ENCODE data around the gene TECTB.

TECTB gene

DNA sequence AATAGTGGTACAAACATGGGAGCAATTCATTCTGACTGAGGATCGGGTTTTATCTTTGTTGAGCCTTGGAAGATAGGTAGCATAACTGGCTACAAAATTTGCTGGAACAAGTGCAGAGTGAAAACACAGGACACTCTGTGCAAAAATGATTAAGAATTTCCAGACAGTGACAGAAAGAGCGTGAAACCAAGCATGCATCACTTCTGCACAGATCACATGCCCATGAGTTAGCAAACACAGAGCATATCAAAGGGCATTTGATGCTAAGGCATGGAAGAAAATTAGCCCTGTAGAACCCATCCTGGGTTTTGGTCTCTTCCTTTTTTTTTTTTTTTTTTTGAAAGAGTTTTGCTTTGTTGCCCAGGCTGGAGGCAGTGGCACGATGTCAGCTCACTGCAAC is 28.3 kb downstream of the TECTB start:
- DNase-seq (ENCODE audit: low read depth) = no peak

DNA sequence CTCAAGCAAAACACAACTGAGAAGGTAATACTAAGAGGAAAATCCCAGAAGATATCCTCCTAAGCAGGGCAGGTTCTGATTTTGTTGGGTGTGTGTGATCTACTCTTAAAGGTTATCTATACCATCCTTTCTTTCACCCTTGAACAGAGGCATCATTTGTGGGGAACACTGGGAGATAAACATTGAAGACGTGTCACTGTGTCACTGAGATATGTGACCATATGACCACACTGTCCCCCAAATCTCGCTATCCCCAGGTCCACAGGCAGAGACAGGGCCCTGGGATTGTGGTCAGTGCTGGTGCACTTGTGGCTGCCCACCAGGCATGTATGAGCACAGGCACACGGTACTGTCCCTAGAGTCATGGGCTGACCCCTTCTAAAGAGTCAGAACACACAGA is 30.0 kb downstream of the TECTB start:
- no peak for DNase-seq (ENCODE audit: low read depth)

- no peak for DNase-seq (ENCODE audit: low read depth)
Measured at GRCh38 chr10:112313911-112314310, 30.7 kb downstream of the TECTB start.

GRCh38 chr10:112314822-112315474 is 31.7 kb downstream of the TECTB start:
- no peak for DNase-seq (ENCODE audit: low read depth)

DNA sequence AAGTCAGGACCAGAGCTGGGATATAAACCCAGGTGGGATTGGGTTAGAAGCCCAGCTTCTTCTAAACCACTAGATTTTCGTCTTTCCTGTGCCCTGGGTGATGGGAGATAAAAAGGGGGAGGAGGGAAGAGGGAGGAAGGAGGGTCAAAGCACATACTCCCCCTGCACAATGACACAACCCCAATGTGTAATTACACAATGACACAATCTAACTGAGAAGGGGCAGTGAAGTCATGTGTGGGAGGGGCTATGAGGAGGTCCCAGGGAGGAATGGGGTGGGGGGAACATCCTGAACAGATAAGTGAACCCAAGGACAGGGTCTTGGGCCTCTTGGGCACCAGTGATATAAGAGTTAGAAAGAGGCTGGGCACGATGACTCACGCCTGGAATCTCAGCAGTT is 44.5 kb downstream of the TECTB start:
- DNase-seq (ENCODE audit: low read depth) = no peak

DNA sequence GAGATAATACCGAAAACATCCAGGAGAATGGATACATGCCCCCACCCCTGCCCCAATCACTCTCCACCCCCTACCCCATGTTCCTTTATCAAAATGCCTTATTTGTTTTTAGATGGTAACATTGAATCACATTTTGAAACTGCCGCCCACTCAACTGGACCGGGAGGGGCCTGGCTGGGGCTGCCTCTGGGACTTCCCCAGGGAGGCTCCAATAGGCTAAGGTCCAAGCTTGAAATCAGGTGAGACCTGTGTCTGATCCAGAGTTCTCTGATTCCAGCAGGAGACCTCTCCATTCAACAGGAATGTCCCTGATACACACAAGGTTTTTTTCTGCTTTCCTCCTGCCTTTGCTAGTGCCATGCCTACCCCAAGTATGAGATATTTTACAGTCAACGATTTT is 47.0 kb downstream of the TECTB start:
- no peak for DNase-seq (ENCODE audit: low read depth)

GRCh38 chr10:112330607-112331160 is 47.5 kb downstream of the TECTB start:
- DNase-seq (ENCODE audit: low read depth) = no peak

GRCh38 chr10:112332022-112332421 is 48.8 kb downstream of the TECTB start:
- DNase-seq (ENCODE audit: low read depth) = no peak

DNA sequence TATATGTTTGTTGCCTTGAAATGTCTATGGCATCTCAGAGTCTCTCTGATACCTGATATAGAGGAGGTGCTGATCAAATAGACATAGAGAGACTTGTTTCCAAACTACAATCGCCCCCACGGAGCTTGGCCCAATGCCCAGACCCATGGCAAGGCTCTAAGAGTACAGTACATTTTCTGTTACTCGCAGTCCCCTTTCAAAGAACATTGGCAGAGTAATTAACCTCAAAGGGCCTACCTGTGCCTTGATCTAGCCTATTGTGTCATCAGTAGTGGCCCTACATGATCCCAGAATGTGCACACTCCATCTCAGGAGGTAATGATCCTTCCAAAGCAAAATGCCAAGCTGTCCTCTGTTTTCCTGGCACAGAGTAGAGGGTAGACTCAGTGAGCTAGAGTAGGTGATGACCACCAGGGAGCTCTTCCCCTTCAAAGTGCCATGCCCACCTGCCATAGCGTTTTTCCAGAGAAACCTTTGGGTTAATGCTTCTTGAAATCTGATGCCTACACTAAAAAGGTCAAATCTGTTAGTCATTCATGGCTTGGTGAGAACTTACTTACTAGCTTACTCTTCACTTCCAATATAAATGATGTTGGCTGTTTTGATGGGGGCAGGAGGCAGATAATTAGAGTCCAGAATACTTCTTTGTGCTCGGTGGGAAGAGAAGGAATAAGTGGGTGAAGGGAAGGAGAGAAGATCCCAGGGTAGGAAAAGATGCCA is 49.5 kb downstream of the TECTB start:
- no peak for DNase-seq (ENCODE audit: low read depth)

DNA sequence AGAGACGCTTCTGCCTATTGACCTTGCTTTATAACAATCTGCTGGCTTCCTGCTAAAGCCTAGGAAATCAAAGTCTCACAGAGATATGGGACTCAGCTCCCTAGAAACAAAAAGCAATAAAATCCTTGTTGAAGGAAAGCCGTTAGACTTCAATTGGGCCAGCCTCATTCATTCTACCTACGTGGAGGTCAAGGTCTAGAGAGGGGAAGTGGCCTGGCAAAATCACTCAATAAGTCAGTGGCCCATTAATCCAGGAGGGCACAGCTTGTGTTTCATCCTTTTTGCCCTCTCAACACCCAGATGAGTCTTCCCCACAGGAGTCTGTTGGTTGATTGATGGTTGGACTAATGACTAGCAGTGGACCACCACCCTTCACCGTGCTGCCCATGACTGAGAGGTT is 50.3 kb downstream of the TECTB start:
- DNase-seq (ENCODE audit: low read depth) = no peak

- no peak for DNase-seq (ENCODE audit: low read depth)
Measured at GRCh38 chr10:112335111-112335867, 52.1 kb downstream of the TECTB start.

DNA sequence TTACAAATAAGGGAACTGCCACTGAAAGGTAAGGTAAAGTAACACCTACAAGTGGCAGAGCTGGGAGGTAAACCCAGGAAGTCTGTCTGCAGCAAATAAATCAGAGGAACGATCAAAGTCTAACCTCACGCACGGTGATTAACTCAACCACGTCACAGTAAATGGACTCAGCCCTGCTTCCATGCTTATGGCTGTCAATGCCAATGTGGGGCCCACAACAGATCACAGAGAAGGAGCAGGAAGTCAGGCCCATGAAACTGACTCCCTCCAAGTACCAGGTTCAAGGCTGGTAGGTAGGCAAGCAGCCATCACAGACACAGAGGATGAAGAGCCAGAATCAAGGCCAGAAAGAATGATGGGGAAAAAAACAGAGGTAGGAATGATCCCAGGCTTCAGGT is 52.7 kb downstream of the TECTB start:
- no peak for DNase-seq (ENCODE audit: low read depth)

GRCh38 chr10:112336556-112337201 is 53.5 kb downstream of the TECTB start:
- no peak for DNase-seq (ENCODE audit: low read depth)

- DNase-seq (ENCODE audit: low read depth) = no peak
Measured at GRCh38 chr10:112338957-112339356, 55.8 kb downstream of the TECTB start.

DNA sequence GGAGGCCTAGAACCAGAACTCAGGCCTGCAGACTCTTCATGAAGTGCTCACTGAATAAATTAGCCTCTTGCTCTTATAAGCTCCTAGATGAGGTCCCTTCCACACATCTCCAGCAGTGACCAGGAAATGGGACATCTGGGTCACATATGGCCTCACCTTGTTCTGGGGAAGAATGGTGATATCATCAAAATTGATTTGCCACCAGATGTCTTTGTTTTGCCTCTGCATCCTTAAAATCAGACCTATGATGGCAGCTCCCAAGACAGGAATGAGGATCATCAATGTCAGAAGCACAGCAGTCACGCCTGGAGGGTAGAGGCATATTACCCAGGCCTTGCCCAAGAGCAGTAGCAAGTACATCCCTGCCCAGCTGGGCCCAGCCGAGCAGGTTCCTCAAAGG is 57.4 kb downstream of the TECTB start:
- no peak for DNase-seq (ENCODE audit: low read depth)

- no peak for DNase-seq (ENCODE audit: low read depth)
Measured at GRCh38 chr10:112343056-112343806, 60.0 kb downstream of the TECTB start.

DNA sequence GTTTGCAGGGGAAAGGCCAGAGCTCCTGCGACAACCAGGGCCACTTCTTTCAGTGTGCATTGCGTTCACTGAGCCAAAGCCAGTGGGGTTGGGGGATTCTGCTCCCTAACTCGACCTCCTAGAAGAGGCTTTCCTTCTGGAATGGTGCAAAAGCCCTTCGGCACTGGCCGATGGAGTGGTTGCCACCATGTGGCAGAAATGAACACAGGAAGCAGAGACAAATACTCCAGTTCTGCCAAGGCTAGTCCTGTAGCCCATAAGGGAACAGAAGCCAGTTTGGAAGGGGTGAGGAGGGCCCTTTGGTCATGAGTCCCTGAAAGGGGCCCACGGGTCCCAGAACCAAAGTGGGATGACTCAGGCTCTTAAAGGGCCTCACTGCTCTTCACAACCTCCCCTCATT is 61.1 kb downstream of the TECTB start:
- no peak for DNase-seq (ENCODE audit: low read depth)

GRCh38 chr10:112345202-112345601 is 62.0 kb downstream of the TECTB start:
- DNase-seq (ENCODE audit: low read depth) = no peak

DNA sequence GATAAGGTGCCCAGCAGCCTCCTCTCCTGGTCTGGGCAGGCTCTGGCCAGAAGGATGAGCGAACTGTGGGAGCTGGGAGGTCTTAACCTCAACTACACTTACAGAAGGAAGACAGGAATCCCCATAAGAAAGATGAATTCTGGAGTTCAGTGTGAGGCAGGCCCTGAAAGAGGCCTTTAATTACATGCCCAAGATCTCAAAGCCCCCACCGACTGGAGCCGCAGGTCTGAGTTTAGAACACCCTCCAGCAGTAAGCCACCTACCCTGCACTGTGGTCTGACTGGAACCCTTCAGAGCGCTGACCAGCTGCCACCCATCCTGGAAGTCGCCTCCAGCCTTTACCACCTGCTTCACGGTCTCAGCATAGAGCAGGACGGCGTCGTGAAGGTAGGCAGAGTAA is 62.5 kb downstream of the TECTB start:
- DNase-seq (ENCODE audit: low read depth) = no peak

DNA sequence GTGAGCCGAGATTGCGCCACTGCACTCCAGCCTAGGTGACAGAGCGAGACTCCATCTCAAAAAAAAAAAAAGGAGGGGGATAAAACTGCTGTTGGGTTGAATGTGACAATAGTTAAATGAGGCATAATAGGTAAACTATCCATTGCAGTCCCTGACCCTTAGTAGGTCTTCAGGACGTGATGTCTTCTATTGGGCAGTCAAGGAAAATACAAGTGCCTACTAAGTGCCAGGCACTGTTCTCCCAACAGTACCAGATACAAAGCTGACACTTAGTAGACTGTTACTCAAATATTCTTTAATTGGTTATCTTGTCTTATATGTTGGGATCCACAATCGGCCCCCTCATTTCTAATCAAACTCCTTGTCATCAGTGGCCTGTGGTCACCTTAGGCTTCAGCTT is 63.6 kb downstream of the TECTB start:
- no peak for DNase-seq (ENCODE audit: low read depth)

Data from GM04504 (cell line).